Kasumi-1 (cell line): ENCODE data around the gene DCT.
"Not testable (repeated sequence)": the region's sequence is repeated elsewhere in the genome, so short reads cannot be mapped to it uniquely, and the experiment has no call there.

ENCODE experiments used
- DNase-seq, 2 experiments: peaks; one replicate each; lab custom pipeline; 2025; lab: John Stamatoyannopoulos, UW

DCT gene

DNA sequence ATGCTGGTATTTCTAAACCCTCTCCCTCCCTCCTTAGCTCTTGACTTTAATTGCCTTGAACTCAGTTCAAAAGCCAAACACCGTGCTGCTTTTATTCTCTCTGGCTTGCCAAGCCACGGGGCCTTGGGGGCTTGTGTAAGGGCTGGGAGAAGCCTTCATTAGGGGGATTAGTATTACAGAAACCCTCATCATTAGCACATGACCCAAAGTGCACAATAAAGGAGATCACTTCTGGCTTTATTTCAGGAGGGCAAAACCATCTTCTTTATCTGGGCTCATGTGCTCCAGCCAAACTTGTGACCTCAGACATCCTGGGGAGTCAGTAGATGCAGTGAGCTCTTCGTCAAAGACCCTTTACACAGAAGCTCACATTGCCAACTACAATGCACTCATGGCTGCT lies at the start of gene DCT:
DCT (minus strand) TSS at position 67 of the 400 bp plus-strand sequence. CDS start 427 bp downstream, outside the sequence.
- no peak for DNase-seq

DNA sequence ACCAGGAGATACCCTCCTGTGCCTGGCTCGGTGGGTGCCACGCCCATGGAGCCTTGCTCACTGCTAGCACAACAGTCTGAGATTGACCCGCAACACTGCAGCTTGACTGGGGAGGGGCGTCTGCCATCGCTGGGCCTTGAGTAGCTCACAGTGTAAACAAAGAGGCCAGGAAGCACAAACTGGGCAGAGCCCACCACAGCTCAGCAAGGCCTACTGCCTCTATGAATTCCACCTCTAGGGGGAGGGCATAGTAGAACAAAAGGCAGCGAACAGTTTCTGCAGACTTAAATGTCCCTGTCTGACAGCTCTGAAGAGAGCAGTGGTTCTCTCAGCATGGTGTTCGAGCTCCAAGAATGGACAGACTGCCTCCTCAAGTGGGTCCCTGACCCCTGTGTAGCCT lies 47.5 kb upstream of the DCT start:
- DNase-seq, result not testable (repeated sequence)

GRCh38 chr13:94525781-94526180 lies 46.3 kb upstream of the DCT start:
- DNase-seq, result no peak

GRCh38 chr13:94524407-94524806 lies 44.9 kb upstream of the DCT start:
- DNase-seq, result no peak

DNA sequence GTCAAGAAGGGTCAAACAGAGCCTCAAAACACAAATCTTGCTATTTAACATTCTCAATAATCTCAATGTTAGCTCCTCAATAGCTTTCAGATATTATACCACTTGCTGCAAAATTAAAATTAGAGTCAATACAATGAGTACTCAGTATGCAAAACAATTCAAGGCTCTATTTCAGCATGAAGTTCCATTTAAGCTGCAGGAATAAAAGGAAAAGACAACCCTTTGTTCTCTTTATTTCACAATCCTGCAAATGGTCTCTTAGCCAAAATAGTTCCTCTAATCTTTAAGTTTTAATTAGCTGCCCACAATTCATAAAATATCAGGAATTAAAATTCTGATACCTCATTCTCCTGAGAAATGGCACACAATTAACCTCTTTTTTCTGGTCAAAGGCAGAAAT lies 40.5 kb upstream of the DCT start:
- DNase-seq, result no peak

DNA sequence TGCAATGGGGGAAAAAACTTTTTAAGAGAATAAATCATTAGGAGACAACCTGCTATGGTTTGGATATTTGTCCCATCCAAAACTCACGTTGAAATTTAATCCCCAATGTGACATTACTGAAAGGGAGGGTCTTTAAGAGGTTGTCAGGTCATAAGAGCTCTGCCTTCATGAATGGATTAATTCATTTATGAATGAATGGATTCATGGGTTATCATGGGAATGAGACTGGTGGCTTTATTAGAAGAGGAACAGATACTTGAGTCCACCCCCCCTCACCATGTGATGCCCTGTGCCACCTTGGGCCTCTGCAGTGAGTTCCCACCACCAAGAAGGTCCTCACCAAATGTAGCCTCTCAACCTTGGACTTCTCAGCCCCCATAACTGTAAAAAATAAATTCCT lies 37.0 kb upstream of the DCT start:
- no peak for DNase-seq

DNA sequence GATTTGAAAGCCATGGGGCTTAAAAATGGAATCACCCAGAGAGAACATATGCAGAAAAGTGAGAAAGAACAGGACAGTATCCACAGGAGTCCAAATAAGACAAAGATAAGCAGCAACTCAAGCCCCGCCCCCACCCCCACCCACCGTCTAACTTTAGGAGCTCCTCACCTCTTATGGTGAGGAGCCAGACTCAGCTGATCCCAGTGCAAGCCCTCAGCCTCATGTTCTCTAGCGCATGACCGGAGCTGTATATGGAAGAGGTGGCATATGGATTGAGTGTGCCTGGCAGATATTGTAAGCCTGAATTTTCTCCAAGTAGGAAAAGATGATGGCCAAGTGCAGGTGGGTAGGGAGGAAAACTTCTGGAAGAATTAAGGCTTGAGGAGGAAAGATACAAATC lies 36.4 kb upstream of the DCT start:
- no peak for DNase-seq

- DNase-seq, result peak in 1 of 2 experiments; percentile 3
These were observed 35.9 kb upstream of the DCT start for GRCh38 chr13:94515374-94515773.

- DNase-seq, result no peak
These were observed 33.5 kb upstream of the DCT start for GRCh38 chr13:94513026-94513425.

- no peak for DNase-seq
These were observed 26.2 kb upstream of the DCT start for GRCh38 chr13:94505730-94506129.

DNA sequence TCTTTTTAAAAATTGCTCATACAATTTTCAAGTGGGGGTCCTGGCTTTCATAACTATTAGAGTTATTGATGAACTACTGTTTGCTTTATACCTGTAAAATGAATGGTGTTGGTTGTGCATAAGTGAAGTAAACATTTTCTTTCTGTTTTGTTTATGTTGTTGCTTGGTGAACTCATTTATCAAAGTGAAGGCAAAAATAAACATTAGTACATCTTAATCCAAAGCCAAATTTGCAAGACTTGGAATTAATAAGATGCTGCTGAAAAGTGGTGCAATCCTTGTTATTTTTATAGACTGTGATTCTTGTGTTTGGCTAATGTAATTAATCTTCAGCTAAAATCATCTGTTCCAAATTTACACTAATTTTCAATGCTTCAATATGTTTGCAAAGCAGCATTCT lies 24.4 kb upstream of the DCT start:
- DNase-seq, result no peak

DNA sequence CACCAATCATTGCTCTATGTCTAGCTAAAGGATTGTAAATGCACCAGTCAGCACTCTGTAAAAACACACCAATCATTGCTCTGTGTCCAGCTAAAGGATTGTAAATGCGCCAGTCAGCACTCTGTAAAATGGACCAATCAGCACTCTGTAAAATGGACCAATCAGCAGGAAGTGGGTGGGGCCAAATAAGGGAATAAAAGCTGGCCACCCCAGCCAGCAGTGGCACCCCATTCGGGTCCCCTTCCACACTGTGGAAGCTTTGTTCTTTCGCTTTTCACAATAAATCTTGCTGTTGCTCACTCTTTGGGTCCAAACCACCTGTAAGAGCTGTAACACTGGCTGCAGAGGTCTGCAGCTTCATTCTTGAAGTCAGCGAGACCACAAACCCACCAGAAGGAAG lies 19.3 kb upstream of the DCT start:
- DNase-seq, result not testable (repeated sequence)

DNA sequence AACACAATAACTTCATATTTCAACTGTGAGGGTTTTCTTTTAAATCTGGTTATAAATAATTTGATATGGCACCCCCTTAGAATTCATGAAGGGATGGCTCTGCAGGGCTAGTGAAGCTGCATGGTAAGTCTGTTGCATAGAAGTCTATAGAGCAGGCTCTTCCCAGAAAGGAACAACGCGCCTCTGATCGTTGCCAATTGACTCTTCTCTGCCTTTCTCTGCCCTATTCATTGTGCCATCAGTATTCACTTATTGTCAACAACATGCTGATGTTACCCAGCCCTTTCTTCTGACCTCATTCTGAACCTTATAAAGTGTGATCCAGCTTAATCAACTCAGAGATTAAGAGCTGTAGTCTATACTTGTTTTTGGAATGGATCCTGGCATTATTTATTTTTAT lies 16.3 kb upstream of the DCT start:
- DNase-seq, result no peak

- no peak for DNase-seq
These were observed 14.5 kb upstream of the DCT start for GRCh38 chr13:94494026-94494425.

GRCh38 chr13:94487043-94487442 lies 7.6 kb upstream of the DCT start:
- no peak for DNase-seq

DNA sequence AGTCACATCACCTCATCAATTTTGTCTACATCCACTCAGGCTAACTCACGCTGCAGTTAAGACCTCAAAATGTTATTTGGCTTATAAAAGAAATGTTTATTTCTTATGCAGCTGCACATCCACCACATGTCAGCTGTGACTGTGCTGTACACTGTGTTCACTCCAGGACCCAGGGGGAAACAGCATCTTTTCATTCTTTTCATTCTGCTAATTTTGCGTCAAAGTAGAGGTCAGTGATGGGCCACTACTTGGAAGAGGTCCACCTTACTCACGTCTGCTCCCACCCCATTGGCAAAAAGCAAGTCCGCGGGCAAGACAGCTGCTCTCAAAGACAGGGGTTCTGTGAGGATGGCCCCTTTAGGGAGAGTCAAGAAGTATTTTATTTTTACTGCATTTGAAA lies 4.5 kb upstream of the DCT start:
- DNase-seq, result no peak

GRCh38 chr13:94481941-94482340 lies 2.5 kb upstream of the DCT start:
- DNase-seq, result no peak

DNA sequence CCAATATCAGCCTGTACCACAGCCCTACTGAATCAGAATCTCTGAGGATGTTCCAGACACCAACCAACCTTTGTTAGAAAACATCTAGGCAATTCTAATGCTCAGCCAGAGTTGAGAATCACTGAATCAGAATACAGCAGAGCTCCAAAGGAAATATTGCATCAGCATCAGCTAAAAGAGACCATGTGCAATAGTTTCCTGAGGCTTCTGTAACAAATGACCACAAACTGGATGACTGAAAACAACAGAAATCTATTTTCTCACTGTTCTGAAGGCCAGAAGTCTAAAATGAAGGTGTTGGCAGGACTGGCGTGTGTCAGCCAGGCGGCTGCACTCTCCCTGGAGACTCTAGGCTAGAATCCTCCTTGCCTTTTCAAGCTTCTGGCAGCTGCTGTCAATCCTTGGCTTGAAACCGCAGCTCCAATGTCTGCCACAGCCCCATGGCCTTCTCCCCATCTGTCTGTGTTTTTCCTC lies 1.2 kb upstream of the DCT start:
- peak; percentile 63 to 74 for DNase-seq

DNA sequence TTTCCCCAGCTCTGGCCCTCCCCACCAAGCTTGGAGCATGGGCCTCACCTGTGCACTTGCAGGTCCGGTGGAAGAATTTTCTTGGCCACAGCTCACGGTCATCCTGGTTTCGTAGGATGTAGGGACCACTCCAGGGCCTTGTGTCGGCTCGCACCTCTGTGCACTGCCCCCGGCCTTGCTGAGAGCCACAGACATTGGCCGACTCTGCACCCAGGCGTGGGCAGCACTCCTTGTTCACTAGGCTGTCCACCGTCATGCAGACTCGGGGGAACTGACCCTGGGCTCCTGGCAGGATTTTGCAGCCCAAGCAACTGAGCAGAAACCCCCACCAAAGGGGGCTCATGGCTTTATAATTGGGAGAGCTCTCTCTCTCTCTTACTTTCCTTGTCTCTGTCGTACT lies 569 bp downstream of the DCT start:
- DNase-seq, result no peak

DNA sequence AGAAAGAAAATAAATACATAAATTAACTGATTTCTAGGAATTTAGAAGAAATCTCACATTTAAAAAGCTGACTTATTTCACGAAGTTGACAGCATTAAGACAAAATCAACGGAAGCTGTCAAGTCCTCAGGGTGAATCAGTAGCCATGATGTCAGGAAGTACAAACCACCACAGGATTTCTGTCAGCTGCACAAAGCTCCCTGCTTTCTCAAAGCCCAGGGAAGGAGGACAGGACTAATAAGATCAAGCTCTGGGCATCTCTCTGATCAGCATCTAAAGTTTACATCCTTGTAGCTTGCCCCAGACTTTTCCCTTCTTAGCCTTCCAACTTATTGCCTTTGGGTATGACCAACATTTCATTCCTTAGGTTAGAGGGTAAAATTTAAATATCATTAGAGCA lies 9.4 kb downstream of the DCT start:
- no peak for DNase-seq

DNA sequence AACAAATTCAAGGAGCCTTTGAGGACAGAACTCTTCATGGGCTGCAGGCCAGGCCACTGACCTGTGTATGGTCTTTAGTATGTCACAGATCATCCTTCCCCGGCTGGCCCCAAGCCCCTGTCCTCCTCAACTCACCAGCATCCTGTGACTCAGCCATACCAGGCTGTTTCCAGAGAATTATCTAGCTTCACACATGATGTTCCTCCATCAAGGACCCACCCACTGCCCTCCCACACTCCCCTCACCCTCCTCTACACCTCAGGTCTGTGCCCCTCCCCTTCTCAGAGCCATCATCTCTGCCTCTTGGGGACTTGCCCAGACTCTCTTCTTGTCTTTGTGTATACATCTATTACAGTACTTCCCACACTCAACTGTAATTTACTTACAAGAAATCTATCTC lies 14.7 kb downstream of the DCT start:
- no peak for DNase-seq

DNA sequence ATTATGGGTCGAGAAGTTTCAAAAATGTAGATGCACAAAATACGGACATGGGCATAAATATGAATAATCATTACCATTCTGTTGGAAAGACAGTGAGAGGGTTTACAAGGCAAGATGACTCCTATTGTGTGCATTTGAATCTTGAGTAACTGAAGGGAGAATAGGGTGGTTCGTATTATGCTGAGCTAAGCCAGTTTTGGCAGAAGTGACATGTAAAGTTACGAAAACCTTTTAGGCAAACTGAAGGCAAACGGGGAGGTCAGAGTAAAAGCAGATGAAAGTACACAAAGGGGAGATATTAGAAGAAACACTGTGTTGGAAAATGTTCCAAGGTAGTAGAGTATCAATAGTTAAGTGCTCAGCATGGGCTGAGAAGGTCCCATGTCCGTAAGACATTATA lies 16.8 kb downstream of the DCT start:
- no peak for DNase-seq

- no peak for DNase-seq
These were observed 20.4 kb downstream of the DCT start for GRCh38 chr13:94459116-94459515.

DNA sequence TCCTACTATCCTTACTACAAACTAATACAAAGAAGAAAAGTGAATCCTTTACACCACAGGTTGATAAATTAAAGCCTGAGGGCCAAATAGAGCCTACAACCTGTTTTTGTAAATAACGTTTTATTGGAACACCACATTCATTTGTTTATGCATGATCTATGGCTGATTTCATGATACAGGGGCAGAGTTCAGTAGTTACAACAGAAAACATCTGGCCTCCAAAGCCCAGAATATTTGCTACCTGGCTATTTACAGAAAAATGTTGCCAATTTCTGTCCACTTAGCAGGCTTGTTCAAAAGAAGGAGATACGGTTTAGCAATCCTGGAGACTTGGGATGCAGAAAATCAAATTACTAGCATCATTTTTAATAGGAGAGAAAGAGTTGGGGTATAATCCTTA lies 24.1 kb downstream of the DCT start:
- no peak for DNase-seq

- no peak for DNase-seq
These were observed 24.6 kb downstream of the DCT start for GRCh38 chr13:94454906-94455305.
